Fibroblast of gingiva (primary cell): ENCODE data around the gene CFP.
"Not testable (repeated sequence)": the region's sequence is repeated elsewhere in the genome, so short reads cannot be mapped to it uniquely, and the experiment has no call there.

ENCODE experiments used
- DNase-seq: peaks from one replicate; pipeline ENCODE4 v3.0.0-alpha.2; 2011; ENCODE audit warnings: low read depth

The CFP gene

GRCh38 chrX:47603125-47603524 is 26.6 kb downstream of the CFP start:
- DNase-seq: not testable (repeated sequence)

- no peak for DNase-seq
Observed at GRCh38 chrX:47597222-47597621, 32.5 kb downstream of the CFP start.

GRCh38 chrX:47596256-47596655 is 33.5 kb downstream of the CFP start:
- no peak for DNase-seq

- DNase-seq: peak; percentile 87
Observed at GRCh38 chrX:47595716-47596251, 33.9 kb downstream of the CFP start.

- DNase-seq: no peak
Observed at GRCh38 chrX:47593522-47593921, 36.2 kb downstream of the CFP start.

- DNase-seq: no peak
Observed at GRCh38 chrX:47590984-47591383, 38.7 kb downstream of the CFP start.

GRCh38 chrX:47587906-47588735 is 41.6 kb downstream of the CFP start:
- DNase-seq: no peak

- no peak for DNase-seq
Observed at GRCh38 chrX:47587091-47587891, 42.4 kb downstream of the CFP start.

GRCh38 chrX:47586043-47586787 is 43.5 kb downstream of the CFP start:
- DNase-seq: no peak

- no peak for DNase-seq
Observed at GRCh38 chrX:47585273-47585672, 44.5 kb downstream of the CFP start.

GRCh38 chrX:47584714-47585113 is 45.0 kb downstream of the CFP start:
- no peak for DNase-seq

- DNase-seq: no peak
Observed at GRCh38 chrX:47583240-47583861, 46.4 kb downstream of the CFP start.

- DNase-seq: peak; percentile 90
Observed at GRCh38 chrX:47581731-47582647, 47.7 kb downstream of the CFP start, which contains the start of gene TIMP1. Gene TIMP1 (plus strand): TSS chrX:47582436. CDS start chrX:47583416, 980 bp downstream.

- DNase-seq: peak; percentile 60
Observed at GRCh38 chrX:47579537-47579936, 50.2 kb downstream of the CFP start.

- no peak for DNase-seq
Observed at GRCh38 chrX:47578692-47579091, 51.0 kb downstream of the CFP start.

GRCh38 chrX:47577901-47578300 is 51.8 kb downstream of the CFP start:
- no peak for DNase-seq

GRCh38 chrX:47577424-47577823 is 52.3 kb downstream of the CFP start:
- no peak for DNase-seq

GRCh38 chrX:47576021-47576898 is 53.5 kb downstream of the CFP start:
- DNase-seq: no peak

GRCh38 chrX:47574547-47575301 is 55.0 kb downstream of the CFP start:
- DNase-seq: no peak
